ENCODE data around the gene OSBPL6.

GRCh38 chr2:178244777-178245176 lies 50.5 kb downstream of the OSBPL6 start:
- TF ChIP-seq CTCF (IDR thresholded peaks at IDR 0.05 in 2 of 3, conservative IDR thresholded peaks at IDR 0.05 in 1 of 3; ENCODE audit: control insufficient read depth in 2 of 3, extremely low read depth in 1 of 3, insufficient read depth in 1 of 3, low read depth in 3 of 3, low read length in 3 of 3) (no peak), POLR2A (IDR thresholded peaks at IDR 0.05; ENCODE audit: low read depth, low read length) (no peak), REST (IDR thresholded peaks at IDR 0.05; ENCODE audit: low read depth, low read length) (no peak), EZH2 (IDR thresholded peaks at IDR 0.05; ENCODE audit: borderline replicate concordance, control insufficient read depth, low read depth, low read length) (no peak), RCOR1 (conservative IDR thresholded peaks at IDR 0.05; ENCODE audit: low read depth, low read length) (no peak)
